Bronchial epithelial cell (primary cell): Measurements from ENCODE around the gene STX18. TPM values are rescaled to one million over a fixed set of nuclear protein-coding genes. Genes with fewer than 3 reads are reported as not detected.

Experiments
- DNase-seq: peaks from one replicate; pipeline ENCODE4 v3.0.0-alpha.2; 2010; ENCODE audit warnings: low read depth
- FAIRE-seq: peaks from 2 replicates; lab custom pipeline; 2011; peaks lifted over from hg19 to GRCh38; lab: Jason Lieb, UNC
- H3K27me3 ChIP-seq: 2 replicates; pipeline ENCODE4 v1.5.1; 2011; ENCODE audit warnings: low read length; ENCODE audit not compliant: control insufficient read depth, insufficient read depth
- H3K36me3 ChIP-seq: 2 replicates; pipeline ENCODE4 v1.5.1; 2011; ENCODE audit warnings: low read length; ENCODE audit not compliant: control insufficient read depth, insufficient read depth
- H3K4me3 ChIP-seq: 2 replicates; pipeline ENCODE4 v1.5.1; 2011; ENCODE audit warnings: mild to moderate bottlenecking, low read depth, low read length, control low read depth
- CTCF ChIP-seq: IDR thresholded peaks from 2 replicates; pipeline ENCODE4 v1.5.1; 2011; ENCODE audit warnings: mild to moderate bottlenecking, moderate library complexity, low read length, control low read depth, inconsistent platforms; ENCODE audit not compliant: insufficient read depth, severe bottlenecking
- total RNA-seq: library from RNA; depleted of rRNA; stranded (reverse); fragments of >200 nt; gene quantifications from 2 replicates; pipeline ENCODE4 v1.2.1, GENCODE V29; 2014

The STX18 gene
- total RNA-seq, 1 donor from 2014 or later = 21.6 TPM

GRCh38 chr4:4394644-4395043 is 147.2 kb downstream of the STX18 start:
- FAIRE-seq = peak; percentile 7
- DNase-seq = peak; percentile 87
- Histone ChIP-seq H3K4me3 (no peak overlapping the region), H3K27me3 (no peaks in the 10 kb centered on the region), H3K36me3 (peaks cover 11% of the 10 kb centered on the region)
- no peak for TF ChIP-seq CTCF

GRCh38 chr4:4392501-4393183 is 149.2 kb downstream of the STX18 start:
- DNase-seq (peak; percentile 93), FAIRE-seq (peak; percentile 98)
- Histone ChIP-seq H3K36me3 (peaks cover 11% of the 10 kb centered on the region), H3K4me3 (no peak overlapping the region), H3K27me3 (no peaks in the 10 kb centered on the region)
- TF ChIP-seq CTCF = no peak

DNA sequence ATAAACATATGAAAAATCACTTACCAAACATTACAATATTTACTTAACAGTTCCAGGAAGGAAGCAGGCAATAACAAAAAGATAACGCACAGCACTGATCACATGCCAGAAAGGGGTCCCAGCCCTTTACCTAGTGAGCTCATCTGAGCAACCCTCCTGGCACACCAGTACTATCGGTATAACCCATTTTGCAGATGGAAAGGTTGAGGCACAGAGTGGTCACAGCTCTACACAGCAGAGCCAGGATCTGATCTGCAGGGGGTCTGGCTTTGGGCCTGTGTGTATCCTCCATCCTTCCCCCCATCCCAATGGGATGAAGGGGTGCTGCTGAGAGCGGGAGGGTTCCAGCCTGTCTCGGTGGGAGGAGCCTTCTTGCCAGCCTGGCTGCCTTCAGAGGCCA is 150.0 kb downstream of the STX18 start:
- DNase-seq = no peak
- Histone ChIP-seq H3K4me3 (no peak overlapping the region), H3K27me3 (no peaks in the 10 kb centered on the region), H3K36me3 (peaks cover 9% of the 10 kb centered on the region)
- FAIRE-seq = no peak
- no peak for TF ChIP-seq CTCF

- no peak for TF ChIP-seq CTCF
- DNase-seq (no peak), FAIRE-seq (no peak)
- H3K4me3 ChIP-seq = no peak overlapping the region
- H3K36me3 ChIP-seq = peaks cover 8% of the 10 kb centered on the region
- H3K27me3 ChIP-seq = no peaks in the 10 kb centered on the region
Observed at GRCh38 chr4:4390515-4391240, 151.2 kb downstream of the STX18 start.

DNA sequence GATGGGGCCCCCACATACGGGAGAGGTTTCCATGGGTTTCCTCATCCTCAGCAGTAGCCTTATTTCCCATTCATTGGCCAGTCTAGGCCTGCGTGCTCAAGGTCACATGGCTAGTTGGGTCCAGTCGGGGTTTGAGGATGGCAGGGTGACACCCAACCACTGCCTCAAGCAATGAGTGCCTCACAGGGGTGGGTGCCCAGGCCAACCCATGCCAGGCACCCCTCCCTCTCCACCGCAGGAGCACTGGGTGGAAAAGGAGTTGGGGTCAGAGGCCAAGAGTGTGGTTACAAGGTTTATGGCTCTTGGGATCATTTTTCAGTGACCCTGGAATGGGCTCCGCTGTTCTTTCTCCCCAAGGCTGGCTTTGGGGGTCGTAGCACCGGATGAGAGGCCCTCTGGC is 151.8 kb downstream of the STX18 start:
- FAIRE-seq (no peak), DNase-seq (no peak)
- TF ChIP-seq CTCF = no peak
- Histone ChIP-seq H3K4me3 (no peak overlapping the region), H3K27me3 (no peaks in the 10 kb centered on the region), H3K36me3 (peaks cover 8% of the 10 kb centered on the region)
